ENCODE measurements around the gene CA5A. TPM values are rescaled to one million over a fixed set of nuclear protein-coding genes. Genes with fewer than 3 reads are reported as not detected.
"Not testable (repeated sequence)": the region's sequence is repeated elsewhere in the genome, so short reads cannot be mapped to it uniquely, and the experiment has no call there.

CA5A gene
- total RNA-seq, result not detected

DNA sequence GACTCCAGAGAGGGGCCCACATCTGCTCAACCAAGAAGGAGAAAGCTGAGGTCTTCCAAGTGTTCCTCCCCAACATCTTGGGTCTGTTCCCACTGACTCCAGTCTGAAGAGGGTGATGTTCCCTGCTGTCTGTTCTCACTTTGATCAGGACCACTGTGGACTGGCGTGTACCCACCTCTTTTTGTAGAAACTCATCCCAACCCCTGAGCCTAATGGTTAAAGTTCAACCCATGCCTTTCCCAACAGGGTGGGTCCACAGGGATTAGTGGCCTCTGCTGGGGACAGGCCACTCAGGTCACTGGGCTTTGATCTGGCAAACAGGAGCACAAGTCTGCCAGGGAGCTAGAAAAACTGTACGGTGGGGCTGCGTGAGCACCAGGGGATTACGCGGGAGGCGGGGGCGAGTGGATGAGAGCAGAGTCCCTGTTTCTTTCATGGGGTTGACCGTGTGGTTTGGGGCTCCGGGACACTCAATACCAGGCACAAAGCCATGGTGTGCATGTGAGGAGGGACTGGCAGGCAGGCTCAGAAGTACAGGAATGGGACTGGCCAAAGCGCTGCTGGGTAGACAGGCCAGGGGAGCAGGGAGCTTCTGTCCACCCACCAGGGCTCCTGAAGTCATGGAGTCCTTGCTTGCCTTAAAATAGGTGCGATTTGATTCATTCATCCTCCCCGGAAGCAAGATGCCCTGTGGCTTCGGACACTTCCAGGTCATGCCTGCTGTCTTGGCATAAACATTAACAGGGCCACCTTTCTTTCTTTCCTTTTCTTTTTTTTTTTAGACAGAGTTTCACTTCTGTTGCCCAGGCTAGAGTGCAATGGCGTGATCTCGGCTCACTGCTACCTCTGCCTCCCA, at the start of gene CA5A:
Gene CA5A (minus strand): TSS at position 155 of the 856 bp plus-strand sequence. CDS start 79 bp downstream, at position 76.
- TF ChIP-seq, protein P1, sequence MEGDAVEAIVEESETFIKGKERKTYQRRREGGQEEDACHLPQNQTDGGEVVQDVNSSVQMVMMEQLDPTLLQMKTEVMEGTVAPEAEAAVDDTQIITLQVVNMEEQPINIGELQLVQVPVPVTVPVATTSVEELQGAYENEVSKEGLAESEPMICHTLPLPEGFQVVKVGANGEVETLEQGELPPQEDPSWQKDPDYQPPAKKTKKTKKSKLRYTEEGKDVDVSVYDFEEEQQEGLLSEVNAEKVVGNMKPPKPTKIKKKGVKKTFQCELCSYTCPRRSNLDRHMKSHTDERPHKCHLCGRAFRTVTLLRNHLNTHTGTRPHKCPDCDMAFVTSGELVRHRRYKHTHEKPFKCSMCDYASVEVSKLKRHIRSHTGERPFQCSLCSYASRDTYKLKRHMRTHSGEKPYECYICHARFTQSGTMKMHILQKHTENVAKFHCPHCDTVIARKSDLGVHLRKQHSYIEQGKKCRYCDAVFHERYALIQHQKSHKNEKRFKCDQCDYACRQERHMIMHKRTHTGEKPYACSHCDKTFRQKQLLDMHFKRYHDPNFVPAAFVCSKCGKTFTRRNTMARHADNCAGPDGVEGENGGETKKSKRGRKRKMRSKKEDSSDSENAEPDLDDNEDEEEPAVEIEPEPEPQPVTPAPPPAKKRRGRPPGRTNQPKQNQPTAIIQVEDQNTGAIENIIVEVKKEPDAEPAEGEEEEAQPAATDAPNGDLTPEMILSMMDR (IDR thresholded peaks at IDR 0.05 in 4 of 5, conservative IDR thresholded peaks at IDR 0.05 in 1 of 5), result no peak
- no peak for TF ChIP-seq POLR2A (IDR thresholded peaks at IDR 0.05)
- intact Hi-C loops (cut with DNase I; ENCODE audit: low total_unique reads) (no loop called here), in situ Hi-C loops (cut with MboI; ENCODE audit: low sequenced_read_pairs in 4 of 4) (no loop called here)
- H3K36me3 ChIP-seq, result no peaks in the 10 kb centered on the region
- H3K9me3 ChIP-seq, result no peaks in the 10 kb centered on the region
- DNase-seq, result no peak
- no peaks in the 10 kb centered on the region for H3K4me1 ChIP-seq
- no peak within 1 kb of the TSS for H3K27ac ChIP-seq
- no peak for ATAC-seq
- no peaks in the 10 kb centered on the region for H3K27me3 ChIP-seq
- no peak within 1 kb of the TSS for H3K4me3 ChIP-seq

DNA sequence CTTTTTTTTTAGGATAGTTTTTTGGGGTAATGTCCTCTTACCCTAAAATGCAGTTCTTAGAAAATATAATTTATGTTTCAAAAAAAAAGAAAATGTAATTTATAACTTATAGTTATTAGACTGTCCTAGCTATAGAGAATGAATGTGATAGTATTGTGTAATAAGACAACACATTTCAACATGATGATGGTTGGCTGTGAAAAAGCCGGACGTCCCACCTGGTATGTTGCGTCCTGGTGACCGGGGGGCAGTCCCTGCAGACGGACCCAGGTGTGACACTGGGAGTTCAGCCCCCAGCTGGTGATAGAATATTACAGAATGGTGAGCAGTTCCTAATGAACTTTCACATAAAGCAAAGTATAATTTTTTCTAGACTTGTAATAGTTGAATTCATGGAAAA, 49.2 kb upstream of the CA5A start:
- H3K27me3 ChIP-seq; DNase-seq; H3K9me3 ChIP-seq; H3K4me1 ChIP-seq; H3K4me3 ChIP-seq; in situ Hi-C loops (cut with MboI; ENCODE audit: low sequenced_read_pairs in 4 of 4); ATAC-seq: not testable (repeated sequence)
- peaks cover 0 to 24% of the 10 kb centered on the region in 2 donors for H3K36me3 ChIP-seq
- intact Hi-C loops (cut with DNase I; ENCODE audit: low total_unique reads), result loop anchor here (10.0 kb wide), 1 partner anchor 449 kb away; no protein-coding TSS in a partner anchor
- H3K27ac ChIP-seq, result peak overlapping the region in 1 of 4 donors; percentile 80

DNA sequence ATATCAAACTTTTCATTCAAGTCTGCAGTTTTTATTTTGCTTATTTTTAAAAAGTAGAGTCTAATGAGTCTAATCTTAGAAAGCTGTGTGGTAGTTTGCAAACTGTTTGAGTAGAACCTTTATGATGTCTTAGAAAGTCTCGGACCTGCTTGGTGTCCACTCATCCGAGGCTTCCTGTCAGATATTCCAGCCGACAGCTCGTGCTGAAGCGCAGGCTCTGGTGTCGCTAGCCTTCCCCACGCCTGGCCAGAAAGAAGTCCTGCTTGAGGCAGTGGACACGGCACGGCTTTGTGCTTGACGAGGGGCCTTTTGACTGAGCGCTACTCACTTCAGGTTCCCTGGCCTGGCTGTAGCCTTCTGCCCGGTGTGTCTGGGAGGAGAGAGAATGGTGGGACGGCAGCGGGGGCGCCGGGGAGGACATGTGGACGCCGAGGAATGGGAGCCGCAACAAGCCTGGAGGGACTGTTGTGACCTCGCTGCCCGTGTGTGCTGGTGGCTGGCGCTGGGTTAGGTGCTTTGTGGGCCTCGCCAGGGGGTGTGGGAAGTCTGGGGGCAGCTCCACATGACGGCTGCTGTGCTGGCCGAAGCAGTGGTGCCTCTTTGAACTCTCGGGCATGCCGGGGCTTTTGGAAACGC, 48.4 kb upstream of the CA5A start:
- Histone ChIP-seq H3K4me3 (no peak overlapping the region), H3K27ac (peak overlapping the region in 1 of 4 donors; percentile 21), H3K27me3 (no peaks in the 10 kb centered on the region), H3K4me1 (peaks cover 0 to 6% of the 10 kb centered on the region in 2 donors), H3K9me3 (no peaks in the 10 kb centered on the region), H3K36me3 (peaks cover 0 to 24% of the 10 kb centered on the region in 2 donors)
- in situ Hi-C loops (cut with MboI; ENCODE audit: low sequenced_read_pairs in 4 of 4), result no loop called here
- intact Hi-C loops (cut with DNase I; ENCODE audit: low total_unique reads), result loop anchor here (10.0 kb wide), 1 partner anchor 450 kb away; no protein-coding TSS in a partner anchor
- DNase-seq (no peak), ATAC-seq (no peak)
- TF ChIP-seq POLR2A (IDR thresholded peaks at IDR 0.05), result no peak
- TF ChIP-seq, protein P1 (IDR thresholded peaks at IDR 0.05 in 4 of 5, conservative IDR thresholded peaks at IDR 0.05 in 1 of 5), result no peak

DNA sequence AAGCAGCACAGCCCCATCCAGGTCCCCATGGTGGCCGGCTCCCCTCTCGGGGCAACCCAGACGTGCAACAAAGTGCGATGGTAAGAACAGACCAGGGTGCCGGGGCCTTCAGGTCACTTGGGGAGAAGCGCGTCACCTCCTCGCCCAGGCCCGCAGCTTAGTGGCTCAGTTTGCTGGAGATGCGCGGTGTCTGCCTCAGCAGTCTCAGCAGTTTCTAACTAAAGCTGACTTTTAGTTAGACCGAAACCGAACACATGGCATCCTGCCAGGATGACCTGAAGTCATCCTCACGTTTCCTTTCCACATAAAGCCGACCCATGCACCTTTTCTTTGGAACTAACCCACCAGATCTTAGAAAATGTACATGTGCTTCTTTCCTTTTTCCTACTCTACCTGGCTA, 47.9 kb upstream of the CA5A start:
- intact Hi-C loops (cut with DNase I; ENCODE audit: low total_unique reads), result loop anchor here (10.0 kb wide), 1 partner anchor 451 kb away; no protein-coding TSS in a partner anchor
- H3K36me3 ChIP-seq, result peaks cover 0 to 24% of the 10 kb centered on the region in 2 donors

DNA sequence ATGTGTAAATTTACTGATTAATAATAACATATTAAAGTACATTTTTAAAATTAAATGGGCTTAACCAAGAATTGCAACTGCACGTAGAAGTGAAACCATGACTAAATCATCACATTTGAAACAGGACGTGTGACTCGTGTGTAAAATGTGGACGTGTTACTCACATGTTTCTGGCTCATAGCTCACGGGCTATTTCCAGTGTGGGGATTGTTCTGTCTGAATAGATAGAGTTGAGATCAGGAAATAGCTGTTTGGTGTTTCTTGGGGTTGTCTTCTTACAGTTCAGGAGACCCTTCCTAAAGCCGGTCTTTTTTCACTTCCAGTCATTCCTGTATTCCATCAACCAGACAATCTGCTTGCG, 47.4 kb upstream of the CA5A start:
- H3K4me3 ChIP-seq; H3K4me1 ChIP-seq; in situ Hi-C loops (cut with MboI; ENCODE audit: low sequenced_read_pairs in 4 of 4); H3K9me3 ChIP-seq; ATAC-seq; DNase-seq; H3K27me3 ChIP-seq: not testable (repeated sequence)
- peaks cover 0 to 24% of the 10 kb centered on the region in 2 donors for H3K36me3 ChIP-seq
- intact Hi-C loops (cut with DNase I; ENCODE audit: low total_unique reads), result loop anchor here (10.0 kb wide), 1 partner anchor 451 kb away; no protein-coding TSS in a partner anchor
- TF ChIP-seq, protein P1 (IDR thresholded peaks at IDR 0.05 in 4 of 5, conservative IDR thresholded peaks at IDR 0.05 in 1 of 5), result peak in 2 of 5 experiments; percentile 18 to 27
- H3K27ac ChIP-seq, result peak overlapping the region in 1 of 4 donors; percentile 21

More for the DNA sequence above, 47.9 kb upstream of the CA5A start:
- H3K4me1 ChIP-seq; H3K9me3 ChIP-seq; H3K27me3 ChIP-seq; DNase-seq; ATAC-seq; in situ Hi-C loops (cut with MboI; ENCODE audit: low sequenced_read_pairs in 4 of 4); H3K4me3 ChIP-seq: not testable (repeated sequence)
- H3K27ac ChIP-seq, result peak overlapping the region in 1 of 4 donors; percentile 21

Data from gastrocnemius medialis (tissue), 4 donors.